ENCODE measurements around the gene SRGAP3.

SRGAP3 gene

GRCh38 chr3:9075762-9076161, 173.7 kb downstream of the SRGAP3 start:
- DNase-seq, result no peak

- DNase-seq, result no peak
These were observed 175.4 kb downstream of the SRGAP3 start for GRCh38 chr3:9074079-9074478.

- DNase-seq, result no peak
These were observed 176.8 kb downstream of the SRGAP3 start for GRCh38 chr3:9072667-9073009.

GRCh38 chr3:9071936-9072666, 177.3 kb downstream of the SRGAP3 start:
- DNase-seq, result no peak

DNA sequence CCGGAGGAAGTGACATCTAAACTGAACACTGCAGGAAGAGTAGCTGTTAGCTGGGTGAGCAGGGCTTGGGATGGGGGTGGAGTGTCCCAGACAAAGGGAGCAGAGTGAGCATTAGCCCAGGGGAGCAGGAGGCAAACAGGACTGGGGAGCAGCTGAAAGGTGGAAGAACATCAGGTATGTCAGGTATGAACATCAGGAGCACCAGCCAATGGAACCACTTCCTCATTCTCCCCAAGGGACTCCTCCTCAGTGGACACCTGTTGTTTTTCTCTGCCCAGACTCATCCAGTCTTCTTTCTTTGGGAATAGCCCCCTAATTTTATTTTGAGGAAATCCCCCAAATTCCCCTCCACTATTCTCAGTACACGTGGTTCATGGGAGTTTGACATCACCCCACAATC, 178.5 kb downstream of the SRGAP3 start:
- DNase-seq, result no peak

DNA sequence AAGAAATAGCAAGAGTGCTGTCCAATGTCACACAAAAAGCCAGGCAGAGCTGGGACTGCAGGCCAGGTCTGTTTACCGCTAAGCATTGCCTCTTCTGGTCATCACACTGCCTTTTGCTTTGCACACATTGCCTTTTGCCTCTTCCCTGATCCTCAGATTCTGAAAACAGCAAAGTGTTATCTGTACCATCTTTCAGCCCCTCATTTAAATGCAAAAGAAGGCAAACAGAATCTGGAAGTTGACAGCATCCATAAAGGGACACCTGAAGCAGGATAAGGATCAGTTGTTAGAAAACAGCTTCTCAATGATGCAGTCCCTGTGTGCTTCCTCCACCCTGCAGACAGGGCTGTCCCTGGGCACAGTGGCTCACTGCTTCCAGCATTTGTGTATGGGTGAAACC, 179.5 kb downstream of the SRGAP3 start:
- no peak for DNase-seq

- DNase-seq, result no peak
These were observed 181.4 kb downstream of the SRGAP3 start for GRCh38 chr3:9068051-9068450.

- DNase-seq, result peak; percentile 52 to 53
These were observed 182.0 kb downstream of the SRGAP3 start for GRCh38 chr3:9067352-9067975.

DNA sequence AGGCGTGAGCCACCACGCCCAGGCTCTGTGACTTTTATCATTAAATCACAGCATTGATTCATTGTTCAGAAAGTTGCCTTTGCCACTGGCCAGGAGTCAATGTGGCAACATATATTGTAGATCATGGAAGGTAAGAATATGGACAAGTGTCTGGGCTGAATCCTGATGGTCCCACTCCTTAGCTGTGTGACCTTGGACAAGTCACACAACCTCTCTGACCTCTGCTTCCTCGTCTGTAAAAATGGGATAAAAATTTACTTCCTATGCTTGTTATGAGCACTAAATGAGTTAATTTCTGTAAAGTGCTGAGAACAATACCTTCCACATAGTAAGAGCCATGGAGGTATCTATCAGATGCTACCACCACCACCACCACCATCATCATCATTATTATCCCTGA, 182.7 kb downstream of the SRGAP3 start:
- no peak for DNase-seq

DNA sequence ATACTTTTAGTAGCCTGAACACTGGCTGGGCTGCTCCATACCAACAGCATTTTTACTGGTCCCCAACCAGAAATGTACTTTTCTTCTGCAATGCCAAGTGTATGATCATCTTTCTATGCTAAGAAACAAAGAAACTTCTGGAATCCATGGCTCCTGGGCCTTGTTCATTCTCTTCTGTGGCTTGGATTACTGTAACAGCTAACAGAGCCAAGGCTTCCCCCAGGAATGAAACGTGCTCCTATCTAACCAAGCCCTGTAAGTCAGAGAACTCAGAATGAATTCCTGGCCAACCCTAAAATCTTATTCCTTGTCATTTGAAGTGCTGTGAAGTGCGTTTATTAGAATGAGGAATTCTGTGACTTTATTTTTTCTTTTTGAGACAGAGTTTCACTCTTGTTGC, 183.3 kb downstream of the SRGAP3 start:
- no peak for DNase-seq

DNA sequence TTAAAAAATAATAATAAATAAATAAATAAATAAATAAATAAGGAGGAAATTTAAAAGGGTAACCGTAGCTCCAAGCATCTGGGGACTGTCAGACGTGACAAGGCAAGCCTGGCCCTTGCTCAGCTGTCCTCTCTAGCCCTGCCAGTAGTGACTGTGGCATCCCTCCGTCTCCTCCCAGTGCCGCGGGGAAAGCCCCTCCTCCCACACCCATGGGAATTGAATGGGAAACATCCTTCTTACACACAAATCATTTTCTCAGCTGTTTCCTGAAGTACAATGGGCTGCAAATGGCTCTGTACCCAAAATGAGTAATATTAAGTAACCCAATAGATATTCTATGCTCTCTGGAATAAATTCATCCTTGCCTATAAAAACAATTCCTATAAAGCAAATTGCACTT, 184.6 kb downstream of the SRGAP3 start:
- DNase-seq, result no peak

- no peak for DNase-seq
These were observed 185.2 kb downstream of the SRGAP3 start for GRCh38 chr3:9064251-9064650.

GRCh38 chr3:9062570-9062969, 186.9 kb downstream of the SRGAP3 start:
- DNase-seq, result no peak

DNA sequence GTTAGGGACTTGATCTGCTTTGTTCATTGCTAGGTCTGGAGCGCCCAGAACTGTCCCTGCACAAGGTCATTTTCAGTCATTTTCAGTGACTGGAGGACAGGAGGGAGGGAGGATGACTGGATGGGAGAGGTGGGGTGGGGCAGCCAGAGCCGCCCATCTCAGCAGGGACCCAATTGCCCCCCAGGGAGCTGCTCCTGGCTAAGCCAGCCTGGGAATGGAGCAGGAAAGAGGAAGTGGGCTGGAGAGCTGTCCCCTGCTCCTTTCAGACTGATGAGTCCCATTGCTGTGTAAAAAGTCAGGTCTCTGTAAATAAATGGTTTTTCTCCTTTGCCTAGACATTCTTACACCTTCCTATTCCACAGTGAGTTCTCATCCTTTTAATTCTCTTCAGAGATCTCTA, 187.8 kb downstream of the SRGAP3 start:
- DNase-seq, result no peak

DNA sequence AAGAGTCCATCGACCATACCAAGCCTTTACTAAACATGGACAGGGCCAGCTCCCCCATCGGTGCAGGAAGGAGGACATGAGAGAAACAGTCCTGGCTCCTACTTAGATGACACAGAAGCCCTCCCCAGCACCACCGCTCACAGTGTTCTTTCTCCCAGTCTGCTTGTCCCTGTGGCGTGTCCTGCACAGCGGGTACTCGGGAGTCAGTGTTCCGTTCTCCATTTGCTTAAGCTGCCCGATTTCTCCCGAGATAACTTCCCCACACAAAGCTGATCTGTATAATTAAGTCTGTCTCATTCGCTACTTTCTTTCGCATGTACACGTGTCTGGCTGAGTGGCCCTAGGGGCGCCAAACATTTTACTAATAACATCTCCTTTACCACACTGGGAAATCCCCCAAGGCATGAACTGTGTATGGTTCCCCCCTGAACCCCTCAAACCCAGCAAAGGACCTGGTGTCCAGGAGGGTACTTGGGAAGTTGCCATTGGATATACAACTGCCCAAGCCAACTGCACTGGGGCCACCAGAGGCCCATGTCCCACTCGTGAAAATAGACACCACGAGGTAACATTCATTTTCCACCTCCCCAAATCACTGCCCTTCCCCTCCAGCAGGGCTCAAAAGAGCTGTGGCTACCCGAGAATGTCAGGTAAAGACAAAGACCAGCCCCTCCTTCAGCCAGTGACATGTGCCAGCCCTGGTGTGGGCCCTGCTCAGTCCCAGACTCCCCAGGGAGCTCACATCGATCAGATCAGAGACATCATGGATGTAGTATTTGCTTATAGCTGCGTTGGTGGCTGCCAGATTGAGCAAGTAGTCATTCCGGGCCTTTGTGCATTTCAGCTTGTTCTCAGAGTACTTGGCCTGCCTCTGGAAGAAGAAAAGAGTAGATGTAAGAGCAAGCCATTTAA, 189.7 kb downstream of the SRGAP3 start:
- no peak for DNase-seq

DNA sequence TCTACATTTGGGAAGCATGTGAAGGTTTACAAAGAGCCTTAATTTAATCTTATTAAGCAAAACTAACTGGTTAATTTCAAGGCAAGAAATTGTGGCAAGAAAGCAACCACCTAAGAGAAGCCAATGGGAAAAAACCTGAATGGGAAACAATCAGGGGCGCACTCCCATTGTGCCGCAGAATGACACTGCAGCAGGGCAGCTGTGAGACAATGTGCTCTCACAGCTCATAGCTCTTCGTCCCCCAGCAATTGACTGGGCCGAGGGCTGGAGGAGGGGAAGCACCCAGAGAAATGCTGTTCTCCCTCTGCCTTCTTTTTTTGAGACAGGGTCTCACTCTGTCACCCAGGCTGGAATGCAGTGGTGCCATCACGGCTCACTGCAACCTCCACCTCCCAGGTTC, 192.9 kb downstream of the SRGAP3 start:
- no peak for DNase-seq

- no peak for DNase-seq
These were observed 201.7 kb downstream of the SRGAP3 start for GRCh38 chr3:9047452-9048346.

DNA sequence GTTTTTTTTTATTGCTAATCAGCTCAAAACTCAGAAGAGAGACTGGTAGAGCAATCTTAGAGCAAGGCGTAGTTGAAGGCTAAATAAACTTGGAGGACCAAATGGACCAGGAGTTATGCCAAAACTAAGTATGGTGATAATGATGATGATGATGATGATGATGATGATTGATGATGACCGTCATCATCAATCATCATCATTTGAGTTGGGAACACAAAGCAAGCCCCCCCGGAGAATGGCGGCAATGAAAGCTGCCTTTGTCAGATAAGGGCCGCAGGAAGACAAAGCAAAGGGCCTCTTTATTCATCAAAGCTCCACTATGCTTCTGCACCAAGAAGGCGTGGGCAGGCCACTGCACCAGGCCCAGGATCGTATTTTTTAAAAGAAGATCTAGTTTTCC, 204.1 kb downstream of the SRGAP3 start:
- DNase-seq, result no peak

DNA sequence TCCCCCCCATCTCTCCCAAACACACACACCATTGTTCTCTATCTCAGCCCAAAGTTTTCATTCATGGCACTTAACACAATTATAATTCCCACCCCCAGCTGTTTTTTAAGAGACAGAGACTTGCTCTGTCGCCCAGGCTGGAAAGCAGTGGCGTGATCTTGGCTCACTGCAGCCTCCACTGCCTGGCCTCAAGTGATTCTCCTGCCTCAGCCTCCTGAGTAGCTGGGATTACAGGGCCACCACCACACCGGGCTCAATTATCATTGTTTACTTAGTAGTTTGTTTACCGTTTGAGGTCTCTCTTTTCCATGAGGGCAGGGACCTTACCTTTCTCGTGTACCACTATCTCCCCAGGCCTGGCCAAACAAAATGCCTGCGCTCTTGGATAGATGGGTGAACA, 206.4 kb downstream of the SRGAP3 start:
- DNase-seq, result no peak

DNA sequence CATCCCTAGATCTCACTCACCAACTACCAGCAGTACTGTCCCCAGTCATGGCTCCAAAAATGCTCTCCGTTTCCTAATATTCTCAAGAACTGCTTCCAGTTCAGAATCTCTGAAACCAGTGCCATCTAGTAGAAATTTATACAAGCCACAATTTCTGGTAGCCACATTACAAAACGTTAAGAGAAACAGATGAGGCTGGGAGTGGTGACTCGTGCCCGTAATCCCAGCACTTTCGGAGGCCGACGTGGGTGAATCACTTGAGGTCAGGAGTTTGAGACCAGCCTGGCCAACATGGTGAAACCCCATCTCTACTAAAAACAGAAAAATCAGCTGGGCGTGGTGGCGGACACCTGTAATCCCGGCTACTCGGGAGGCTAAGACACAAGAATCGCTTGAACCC, 207.8 kb downstream of the SRGAP3 start:
- no peak for DNase-seq

DNA sequence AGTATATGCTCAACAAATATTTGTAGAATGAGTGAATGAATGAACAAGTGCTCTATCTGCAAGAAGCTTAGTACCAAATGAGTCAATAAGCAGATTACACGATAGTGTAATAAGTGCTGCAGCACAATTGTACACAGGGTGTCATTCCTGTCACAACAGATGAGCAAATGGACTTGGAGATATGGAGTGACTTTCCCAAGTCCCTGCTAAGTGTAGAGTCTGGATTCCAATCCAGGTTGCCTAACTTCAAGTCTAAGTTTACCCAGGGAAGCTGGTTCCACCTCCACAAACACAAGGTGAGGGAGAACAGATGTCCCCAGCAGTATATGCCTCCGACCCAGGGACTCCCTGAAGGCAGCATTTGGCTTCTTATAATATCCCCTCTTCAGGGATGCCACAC, 208.4 kb downstream of the SRGAP3 start:
- DNase-seq, result no peak

- DNase-seq, result no peak
These were observed 212.2 kb downstream of the SRGAP3 start for GRCh38 chr3:9037144-9037711.
